ENCODE measurements around the gene IMP4. TPM values are rescaled to one million over a fixed set of nuclear protein-coding genes. Genes with fewer than 3 reads are reported as not detected.

IMP4 gene, protein sequence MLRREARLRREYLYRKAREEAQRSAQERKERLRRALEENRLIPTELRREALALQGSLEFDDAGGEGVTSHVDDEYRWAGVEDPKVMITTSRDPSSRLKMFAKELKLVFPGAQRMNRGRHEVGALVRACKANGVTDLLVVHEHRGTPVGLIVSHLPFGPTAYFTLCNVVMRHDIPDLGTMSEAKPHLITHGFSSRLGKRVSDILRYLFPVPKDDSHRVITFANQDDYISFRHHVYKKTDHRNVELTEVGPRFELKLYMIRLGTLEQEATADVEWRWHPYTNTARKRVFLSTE
- 100 to 1,000 TPM in 1 of 4 donors, 10 to 100 TPM in 3; 72.6 to 207 (median 93.3) TPM for total RNA-seq

DNA sequence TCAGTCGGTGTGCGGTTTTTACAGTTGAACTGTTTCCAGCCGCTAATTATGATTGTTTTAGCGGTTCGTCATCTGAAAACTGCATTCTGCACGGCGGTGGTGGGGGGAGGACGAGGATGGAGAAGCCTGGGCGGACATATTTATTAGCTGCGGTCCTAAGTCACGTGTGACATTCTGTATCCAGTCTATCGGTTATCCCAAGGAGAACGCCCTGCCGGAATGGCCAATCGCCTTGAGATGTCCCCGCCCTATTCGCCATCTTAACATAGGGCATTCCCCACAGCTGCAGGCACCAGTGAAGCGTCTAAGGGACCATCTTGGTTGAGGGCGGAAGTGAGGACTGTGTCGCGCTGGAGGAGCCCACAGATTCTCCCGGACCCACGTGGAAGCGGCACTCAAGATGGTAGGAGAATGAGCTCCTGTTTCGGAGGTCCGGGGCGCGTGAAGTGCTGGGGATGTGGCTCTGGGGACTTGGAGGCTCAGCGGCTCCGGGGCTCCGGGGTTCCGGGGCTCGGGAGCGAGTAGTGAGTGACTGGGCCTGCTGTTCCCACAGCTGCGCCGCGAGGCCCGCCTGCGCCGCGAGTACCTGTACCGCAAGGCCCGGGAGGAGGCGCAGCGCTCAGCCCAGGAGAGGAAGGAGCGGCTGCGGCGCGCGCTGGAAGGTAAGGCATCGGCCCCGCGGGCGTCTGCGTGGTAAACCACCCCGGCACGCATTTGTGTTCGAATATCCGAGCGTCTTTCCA, at the start of gene IMP4:
Gene IMP4, plus strand, starts transcription at position 365 of the 743 bp plus-strand sequence. Its CDS starts 36 bp downstream, at position 401.
- WGBS, 2 donors = 0 to 1% methylated on average over 30 to 40 of the region's 60 CpGs
- peaks cover 0 to 57% (median 30%) of the 10 kb centered on the region in 3 donors for H3K36me3 ChIP-seq

DNA sequence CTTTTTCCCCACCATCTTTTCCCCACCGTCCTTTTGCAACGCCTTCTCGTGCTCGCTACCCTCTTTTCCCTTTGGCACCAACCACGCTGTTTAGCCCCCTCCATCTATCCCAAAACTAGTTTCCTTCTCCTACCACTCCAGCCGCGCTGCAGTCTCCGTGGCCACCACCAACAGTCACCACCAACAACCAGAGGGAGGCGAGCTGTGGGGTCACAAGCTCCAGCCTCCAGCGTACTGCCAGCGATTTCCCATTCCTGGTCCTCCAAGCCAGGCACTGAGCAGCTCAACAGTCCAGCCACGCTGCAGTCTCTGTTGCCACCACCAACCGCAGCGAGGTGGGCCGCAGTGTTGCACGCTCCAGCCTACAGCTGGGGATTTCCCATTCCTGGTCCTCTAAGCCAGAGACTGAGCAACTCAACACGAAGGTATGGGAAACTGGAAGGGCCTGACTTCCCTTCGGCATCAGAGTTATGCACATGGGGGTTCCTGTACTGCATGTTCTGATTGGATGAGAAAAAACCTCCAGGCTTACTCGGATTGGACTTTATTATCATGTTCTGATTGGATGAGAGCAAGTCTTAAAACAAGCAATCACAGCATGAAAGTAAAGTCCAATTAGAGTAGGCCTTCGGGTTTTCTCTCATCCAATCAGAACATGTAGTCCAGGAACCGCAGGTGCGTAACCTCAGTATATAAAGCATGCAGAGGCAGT, 42.3 kb upstream of the IMP4 start:
- 73 to 78% methylated on average over 20 to 22 of the region's 22 CpGs for WGBS, 2 donors
- TF ChIP-seq POLR2A (IDR thresholded peaks at IDR 0.05) (no peak), EP300 (IDR thresholded peaks at IDR 0.05) (no peak)
- TF ChIP-seq, protein P1, sequence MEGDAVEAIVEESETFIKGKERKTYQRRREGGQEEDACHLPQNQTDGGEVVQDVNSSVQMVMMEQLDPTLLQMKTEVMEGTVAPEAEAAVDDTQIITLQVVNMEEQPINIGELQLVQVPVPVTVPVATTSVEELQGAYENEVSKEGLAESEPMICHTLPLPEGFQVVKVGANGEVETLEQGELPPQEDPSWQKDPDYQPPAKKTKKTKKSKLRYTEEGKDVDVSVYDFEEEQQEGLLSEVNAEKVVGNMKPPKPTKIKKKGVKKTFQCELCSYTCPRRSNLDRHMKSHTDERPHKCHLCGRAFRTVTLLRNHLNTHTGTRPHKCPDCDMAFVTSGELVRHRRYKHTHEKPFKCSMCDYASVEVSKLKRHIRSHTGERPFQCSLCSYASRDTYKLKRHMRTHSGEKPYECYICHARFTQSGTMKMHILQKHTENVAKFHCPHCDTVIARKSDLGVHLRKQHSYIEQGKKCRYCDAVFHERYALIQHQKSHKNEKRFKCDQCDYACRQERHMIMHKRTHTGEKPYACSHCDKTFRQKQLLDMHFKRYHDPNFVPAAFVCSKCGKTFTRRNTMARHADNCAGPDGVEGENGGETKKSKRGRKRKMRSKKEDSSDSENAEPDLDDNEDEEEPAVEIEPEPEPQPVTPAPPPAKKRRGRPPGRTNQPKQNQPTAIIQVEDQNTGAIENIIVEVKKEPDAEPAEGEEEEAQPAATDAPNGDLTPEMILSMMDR (IDR thresholded peaks at IDR 0.05) = no peak
- Histone ChIP-seq H3K9me3 (no peaks in the 10 kb centered on the region), H3K36me3 (no peaks in the 10 kb centered on the region), H3K4me3 (no peak overlapping the region), H3K27ac (no peak overlapping the region), H3K27me3 (peaks cover 0 to 16% of the 10 kb centered on the region in 2 donors), H3K4me1 (no peaks in the 10 kb centered on the region)
- no peak for DNase-seq (ENCODE audit: low spot score in 2 of 2)

More for the DNA sequence above, at the start of gene IMP4:
- DNase-seq (ENCODE audit: low spot score in 2 of 2) = peak; percentile 92 to 98
- Histone ChIP-seq H3K27me3 (no peaks in the 10 kb centered on the region), H3K4me3 (peak within 1 kb of the TSS; percentile 60 to 95 (median 74)), H3K9me3 (no peaks in the 10 kb centered on the region), H3K4me1 (peaks cover 0 to 25% (median 17%) of the 10 kb centered on the region in 4 donors), H3K27ac (peak within 1 kb of the TSS; percentile 70 to 95 (median 89))
- TF ChIP-seq POLR2A (IDR thresholded peaks at IDR 0.05) (peak in 1 of 2 donors; percentile 53), EP300 (IDR thresholded peaks at IDR 0.05) (peak in 1 of 2 donors; percentile 85)
- TF ChIP-seq, protein P1 (IDR thresholded peaks at IDR 0.05) = peak in 4 of 5 experiments; percentile 9 to 28 (median 18)

DNA sequence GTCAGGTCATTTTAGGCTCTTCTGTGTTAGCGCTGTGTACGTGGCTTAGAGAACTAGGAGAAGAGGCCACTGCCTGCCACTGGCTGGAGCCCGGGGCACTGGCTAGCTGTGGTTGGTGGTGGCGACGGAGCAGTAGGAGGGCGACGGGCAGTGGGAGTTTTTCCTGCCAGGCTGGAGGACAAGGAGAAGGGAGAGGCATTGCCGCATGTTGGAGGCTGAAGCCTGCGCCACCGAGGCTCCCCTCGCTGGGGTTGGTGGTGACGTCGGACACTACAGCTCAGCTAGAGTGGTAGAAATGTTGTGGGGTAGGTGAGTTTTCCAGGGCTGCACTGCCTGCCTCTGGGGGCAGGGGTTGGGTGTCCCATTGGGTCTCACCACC, 41.7 kb upstream of the IMP4 start:
- H3K4me1 ChIP-seq = no peaks in the 10 kb centered on the region
- TF ChIP-seq, protein P1 (IDR thresholded peaks at IDR 0.05) = no peak
- TF ChIP-seq EP300 (IDR thresholded peaks at IDR 0.05) = no peak
- no peak for TF ChIP-seq POLR2A (IDR thresholded peaks at IDR 0.05)
- H3K27me3 ChIP-seq = peaks cover 0 to 16% of the 10 kb centered on the region in 2 donors
- DNase-seq (ENCODE audit: low spot score in 2 of 2) = no peak
- no peak overlapping the region for H3K4me3 ChIP-seq
- no peak overlapping the region for H3K27ac ChIP-seq
- WGBS, 2 donors = 90 to 97% methylated on average over 13 of the region's 13 CpGs
- no peaks in the 10 kb centered on the region for H3K36me3 ChIP-seq
- H3K9me3 ChIP-seq = no peaks in the 10 kb centered on the region

DNA sequence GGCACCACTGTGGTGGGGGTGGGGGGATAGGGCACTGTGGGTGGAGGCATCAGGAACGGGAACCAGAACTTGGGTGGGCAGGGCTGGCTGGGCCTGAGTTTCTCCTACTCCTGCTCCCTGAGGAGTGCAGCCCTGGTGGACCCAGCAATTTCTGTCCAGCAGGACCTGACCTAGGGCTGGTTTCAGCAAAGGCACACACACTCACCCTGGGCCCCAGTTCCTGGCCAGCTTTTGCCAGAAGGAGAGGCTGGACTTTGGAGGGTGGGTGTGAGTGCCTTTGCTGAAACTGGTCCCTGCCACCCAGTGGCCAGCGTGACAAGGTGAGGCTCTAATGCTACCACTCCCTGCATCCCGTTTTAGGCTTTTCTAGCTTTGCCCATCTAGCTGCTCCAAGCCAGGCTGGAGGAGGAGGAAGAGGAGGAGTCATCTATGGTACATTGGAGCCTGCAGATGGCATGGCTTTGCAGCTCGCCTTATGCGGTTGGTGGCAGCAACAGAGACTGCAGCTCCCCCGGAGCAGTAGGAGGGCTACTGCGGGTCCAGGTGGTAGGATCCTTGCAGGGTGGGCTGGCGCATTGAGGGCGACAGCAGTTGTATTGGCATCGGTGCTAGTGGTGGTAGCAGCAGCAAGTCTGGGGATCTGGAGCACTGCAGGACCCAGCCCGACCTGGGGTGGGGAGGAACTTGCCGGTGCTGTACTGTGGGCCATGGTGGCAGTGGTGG, 40.4 kb upstream of the IMP4 start:
- H3K36me3 ChIP-seq = no peaks in the 10 kb centered on the region
- H3K4me3 ChIP-seq = no peak overlapping the region
- no peak for DNase-seq (ENCODE audit: low spot score in 2 of 2)
- peaks cover 0 to 11% of the 10 kb centered on the region in 2 donors for H3K27me3 ChIP-seq
- 81% methylated on average over 11 to 12 of the region's 12 CpGs for WGBS, 2 donors
- H3K27ac ChIP-seq = no peak overlapping the region
- no peaks in the 10 kb centered on the region for H3K9me3 ChIP-seq
- H3K4me1 ChIP-seq = no peaks in the 10 kb centered on the region
- TF ChIP-seq EP300 (IDR thresholded peaks at IDR 0.05) (no peak), POLR2A (IDR thresholded peaks at IDR 0.05) (no peak)
- TF ChIP-seq, protein P1 (IDR thresholded peaks at IDR 0.05) = no peak

All from tibial nerve (tissue), 4 donors.